GM12801 (cell line): Measurements from ENCODE around the gene CCDC71L.

Experiments
- TF ChIP-seq, protein P1 (sequence below): IDR thresholded peaks from one replicate; pipeline ENCODE4 v1.5.1; 2011; ENCODE audit warnings: control low read depth; ENCODE audit not compliant: insufficient read length; ENCODE audit errors: extremely low read depth

Gene CCDC71L

GRCh38 chr7:106635411-106635810 lies 25.5 kb downstream of the CCDC71L start:
- TF ChIP-seq, protein P1, sequence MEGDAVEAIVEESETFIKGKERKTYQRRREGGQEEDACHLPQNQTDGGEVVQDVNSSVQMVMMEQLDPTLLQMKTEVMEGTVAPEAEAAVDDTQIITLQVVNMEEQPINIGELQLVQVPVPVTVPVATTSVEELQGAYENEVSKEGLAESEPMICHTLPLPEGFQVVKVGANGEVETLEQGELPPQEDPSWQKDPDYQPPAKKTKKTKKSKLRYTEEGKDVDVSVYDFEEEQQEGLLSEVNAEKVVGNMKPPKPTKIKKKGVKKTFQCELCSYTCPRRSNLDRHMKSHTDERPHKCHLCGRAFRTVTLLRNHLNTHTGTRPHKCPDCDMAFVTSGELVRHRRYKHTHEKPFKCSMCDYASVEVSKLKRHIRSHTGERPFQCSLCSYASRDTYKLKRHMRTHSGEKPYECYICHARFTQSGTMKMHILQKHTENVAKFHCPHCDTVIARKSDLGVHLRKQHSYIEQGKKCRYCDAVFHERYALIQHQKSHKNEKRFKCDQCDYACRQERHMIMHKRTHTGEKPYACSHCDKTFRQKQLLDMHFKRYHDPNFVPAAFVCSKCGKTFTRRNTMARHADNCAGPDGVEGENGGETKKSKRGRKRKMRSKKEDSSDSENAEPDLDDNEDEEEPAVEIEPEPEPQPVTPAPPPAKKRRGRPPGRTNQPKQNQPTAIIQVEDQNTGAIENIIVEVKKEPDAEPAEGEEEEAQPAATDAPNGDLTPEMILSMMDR = no peak

- TF ChIP-seq, protein P1 = no peak
These were observed 26.0 kb downstream of the CCDC71L start for GRCh38 chr7:106634958-106635357.

GRCh38 chr7:106630648-106631047 lies 30.3 kb downstream of the CCDC71L start:
- TF ChIP-seq, protein P1 = no peak

GRCh38 chr7:106629516-106629915 lies 31.4 kb downstream of the CCDC71L start:
- TF ChIP-seq, protein P1 = no peak

- TF ChIP-seq, protein P1 = no peak
These were observed 34.4 kb downstream of the CCDC71L start for GRCh38 chr7:106626376-106627164.

- TF ChIP-seq, protein P1 = no peak
These were observed 35.2 kb downstream of the CCDC71L start for GRCh38 chr7:106625678-106626301.

- TF ChIP-seq, protein P1 = no peak
These were observed 37.1 kb downstream of the CCDC71L start for GRCh38 chr7:106623853-106624252.
